ENCODE data around the gene BCL7A. TPM values are rescaled to one million over a fixed set of nuclear protein-coding genes. Genes with fewer than 3 reads are reported as not detected.
"Not testable (repeated sequence)": the region's sequence is repeated elsewhere in the genome, so short reads cannot be mapped to it uniquely, and the experiment has no call there.

BCL7A gene
- total and polyA plus RNA-seq, 9 of the 15 experiments (the other 6 are each of a cell fraction or from before 2014, with no cell fraction given): 0.25 to 21.9 (median 14.9) TPM

GRCh38 chr12:122102331-122102730 is 80.6 kb downstream of the BCL7A start:
- Histone ChIP-seq H3K4me1 (replicated peaks in 1 of 2; ENCODE audit: control insufficient read depth in 2 of 2, insufficient read depth in 2 of 2, low read length in 2 of 2) (peaks cover 39 to 40% of the 10 kb centered on the region in 2 experiments), H3K9me3 (replicated peaks; ENCODE audit: control insufficient read depth, insufficient read depth, low read depth, low read length) (0 out of 2 replicates have a peak, but pooled peaks cover 2% of the 10 kb centered on the region), H3K4me3 (no peak overlapping the region), H4K20me1 (replicated peaks; ENCODE audit: control insufficient read depth, insufficient read depth, low read length) (peaks cover 25% of the 10 kb centered on the region), H3K36me3 (ENCODE audit: control insufficient read depth, insufficient read depth, low read length) (peaks cover 36% of the 10 kb centered on the region; the same call in 2 of the 3 replicates), H3K9ac (ENCODE audit: insufficient read depth in 1 of 2, low read depth in 2 of 2, low read length in 2 of 2) (no peak overlapping the region), H3K27ac (ENCODE audit: extremely low read depth, low read depth, low read length) (no peak overlapping the region; the same call in 2 of the 3 replicates), H3K4me2 (ENCODE audit: insufficient read depth, low read length) (no peak overlapping the region), H3K79me2 (ENCODE audit: control insufficient read depth, insufficient read depth, low read length) (peaks cover 96% of the 10 kb centered on the region), H2AFZ (ENCODE audit: low read depth, low read length) (no peak overlapping the region), H3K27me3 (ENCODE audit: control insufficient read depth in 2 of 2, insufficient read depth in 2 of 2, low read length in 2 of 2) (no peaks in the 10 kb centered on the region), H3K9me1 (ENCODE audit: control insufficient read depth, insufficient read depth, low read length) (no peaks in the 10 kb centered on the region)
- ATAC-seq (no peak), FAIRE-seq (no peak), DNase-seq (ENCODE audit: extremely low read depth in 1 of 4, low spot score in 3 of 4) (no peak)
- TF ChIP-seq SMARCA4 (IDR thresholded peaks at IDR 0.05): no peak
- POLR2A ChIA-PET: no interaction called here
- CTCF ChIA-PET (ENCODE audit: low intra/inter-chr PET ratio): no interaction called here
- 97% methylated on average over 3 of the region's 3 CpGs for WGBS (ENCODE audit: insufficient coverage, low coverage, missing lambda C conversion rate)
- BruUV-seq (replicated peaks): no TSS peak
- in situ Hi-C loops (cut with MboI): no loop called here
- intact Hi-C loops (cut with micrococcal nuclease): no loop called here

GRCh38 chr12:122104844-122105243 is 83.2 kb downstream of the BCL7A start:
- FAIRE-seq (no peak), DNase-seq (ENCODE audit: extremely low read depth in 1 of 4, low spot score in 3 of 4) (no peak), ATAC-seq (no peak)
- no peaks in the 10 kb centered on the region for H3K9me1 ChIP-seq (ENCODE audit: control insufficient read depth, insufficient read depth, low read length)
- no peak overlapping the region for H3K4me3 ChIP-seq
- no peak overlapping the region for H2AFZ ChIP-seq (ENCODE audit: low read depth, low read length)
- WGBS (ENCODE audit: insufficient coverage, low coverage, missing lambda C conversion rate): 48% methylated on average over 7 of the region's 7 CpGs
- ChIA-PET CTCF (ENCODE audit: low intra/inter-chr PET ratio) (no interaction called here), POLR2A (interaction anchor here (0.9 to 1.5 kb wide), 4 partner anchors 9 to 24 kb away, joined by 3 to 5 read pairs (median 3); no protein-coding TSS in a partner anchor)
- BruUV-seq (replicated peaks): no TSS peak
- H4K20me1 ChIP-seq (replicated peaks; ENCODE audit: control insufficient read depth, insufficient read depth, low read length): peaks cover 27% of the 10 kb centered on the region
- peaks cover 98% of the 10 kb centered on the region for H3K79me2 ChIP-seq (ENCODE audit: control insufficient read depth, insufficient read depth, low read length)
- no peak overlapping the region for H3K27ac ChIP-seq (ENCODE audit: extremely low read depth, low read depth, low read length)
- no peak for TF ChIP-seq TRIM24 (IDR thresholded peaks at IDR 0.05)
- TF ChIP-seq NCOR1 (IDR thresholded peaks at IDR 0.05): no peak
- 0 out of 2 replicates have a peak, but pooled peaks have one; percentile 17 for TF ChIP-seq BHLHE40 (IDR thresholded peaks at IDR 0.05; ENCODE audit: low read length)
- peaks cover 46% of the 10 kb centered on the region; the same call in 2 of the 3 replicates for H3K36me3 ChIP-seq (ENCODE audit: control insufficient read depth, insufficient read depth, low read length)
- H3K4me1 ChIP-seq (replicated peaks in 1 of 2; ENCODE audit: control insufficient read depth in 2 of 2, insufficient read depth in 2 of 2, low read length in 2 of 2): peaks cover 23 to 26% of the 10 kb centered on the region in 2 experiments; a peak in 3 of 5 replicates
- in situ Hi-C loops (cut with MboI): no loop called here
- no peak overlapping the region for H3K9ac ChIP-seq (ENCODE audit: insufficient read depth in 1 of 2, low read depth in 2 of 2, low read length in 2 of 2)
- H3K27me3 ChIP-seq (ENCODE audit: control insufficient read depth in 2 of 2, insufficient read depth in 2 of 2, low read length in 2 of 2): no peaks in the 10 kb centered on the region
- intact Hi-C loops (cut with micrococcal nuclease): no loop called here
- no peak overlapping the region for H3K4me2 ChIP-seq (ENCODE audit: insufficient read depth, low read length)
- 0 out of 2 replicates have a peak, but pooled peaks cover 2% of the 10 kb centered on the region for H3K9me3 ChIP-seq (replicated peaks; ENCODE audit: control insufficient read depth, insufficient read depth, low read depth, low read length)

DNA sequence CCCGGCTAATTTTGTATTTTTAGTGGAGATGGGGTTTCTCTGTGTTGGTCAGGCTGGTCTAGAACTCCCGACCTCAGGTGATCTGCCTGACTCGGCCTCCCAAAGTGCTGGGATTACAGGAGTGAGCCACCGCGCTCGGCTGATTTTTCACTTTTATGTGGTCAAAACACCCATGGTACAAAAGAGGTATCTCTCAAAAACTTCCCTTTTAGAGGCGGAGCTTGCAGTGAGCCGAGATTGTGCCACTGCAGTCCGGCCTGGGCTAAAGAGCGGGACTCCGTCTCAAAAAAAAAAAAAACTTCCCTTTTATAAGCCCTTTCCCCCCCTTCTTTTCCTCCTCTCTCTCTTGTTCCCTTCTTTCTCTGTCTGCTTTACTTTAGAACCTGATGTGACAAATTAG is 83.8 kb downstream of the BCL7A start:
- H3K9me3 ChIP-seq (replicated peaks; ENCODE audit: control insufficient read depth, insufficient read depth, low read depth, low read length); H3K4me2 ChIP-seq (ENCODE audit: insufficient read depth, low read length); ATAC-seq; FAIRE-seq; BruUV-seq (replicated peaks); CTCF ChIA-PET (ENCODE audit: low intra/inter-chr PET ratio); H3K4me3 ChIP-seq; intact Hi-C loops (cut with micrococcal nuclease); H3K9me1 ChIP-seq (ENCODE audit: control insufficient read depth, insufficient read depth, low read length); DNase-seq (ENCODE audit: extremely low read depth in 1 of 4, low spot score in 3 of 4); H3K27ac ChIP-seq (ENCODE audit: extremely low read depth, low read depth, low read length); in situ Hi-C loops (cut with MboI); H2AFZ ChIP-seq (ENCODE audit: low read depth, low read length); H3K9ac ChIP-seq (ENCODE audit: insufficient read depth in 1 of 2, low read depth in 2 of 2, low read length in 2 of 2); H3K27me3 ChIP-seq (ENCODE audit: control insufficient read depth in 2 of 2, insufficient read depth in 2 of 2, low read length in 2 of 2): not testable (repeated sequence)
- H3K79me2 ChIP-seq (ENCODE audit: control insufficient read depth, insufficient read depth, low read length): peaks cover 97% of the 10 kb centered on the region
- peaks cover 27% of the 10 kb centered on the region for H4K20me1 ChIP-seq (replicated peaks; ENCODE audit: control insufficient read depth, insufficient read depth, low read length)
- H3K4me1 ChIP-seq (replicated peaks in 1 of 2; ENCODE audit: control insufficient read depth in 2 of 2, insufficient read depth in 2 of 2, low read length in 2 of 2): peaks cover 21 to 23% of the 10 kb centered on the region in 2 experiments; a peak in 3 of 5 replicates
- WGBS (ENCODE audit: insufficient coverage, low coverage, missing lambda C conversion rate): 70% methylated on average over 9 of the region's 11 CpGs
- POLR2A ChIA-PET: interaction anchor here (0.9 to 1.5 kb wide), 4 partner anchors 10 to 25 kb away, joined by 3 to 5 read pairs (median 3); no protein-coding TSS in a partner anchor
- peaks cover 48% of the 10 kb centered on the region; the same call in 2 of the 3 replicates for H3K36me3 ChIP-seq (ENCODE audit: control insufficient read depth, insufficient read depth, low read length)
